ENCODE measurements around the gene TMEM30A.

DNA sequence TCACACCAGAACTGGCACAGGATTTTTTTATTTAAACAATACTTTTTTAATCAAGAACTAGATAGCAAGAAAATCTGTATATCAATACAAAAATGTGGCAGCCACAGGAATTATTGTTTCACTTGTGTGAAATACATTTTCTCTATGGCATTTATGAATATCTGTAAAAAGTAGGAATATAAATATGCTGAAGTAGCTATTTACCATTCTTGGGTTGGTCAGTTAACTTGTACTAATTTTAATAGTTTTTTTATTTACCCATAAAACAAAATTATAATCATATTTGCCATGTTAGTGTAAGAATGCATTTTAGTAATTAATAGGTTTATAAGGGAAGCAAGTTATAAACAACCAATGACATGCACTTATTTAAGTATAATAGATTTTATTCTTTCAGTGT, 31.4 kb upstream of the TMEM30A start:
- TF ChIP-seq ELF4 (IDR thresholded peaks at IDR 0.05) (no peak), SP1 (IDR thresholded peaks at IDR 0.05) (no peak), NFRKB (IDR thresholded peaks at IDR 0.05) (no peak), CTBP1 (IDR thresholded peaks at IDR 0.05; ENCODE audit: borderline replicate concordance) (no peak), TARDBP (IDR thresholded peaks at IDR 0.05) (no peak), L3MBTL2 (conservative IDR thresholded peaks at IDR 0.05) (no peak)
- TF ChIP-seq, protein P1, sequence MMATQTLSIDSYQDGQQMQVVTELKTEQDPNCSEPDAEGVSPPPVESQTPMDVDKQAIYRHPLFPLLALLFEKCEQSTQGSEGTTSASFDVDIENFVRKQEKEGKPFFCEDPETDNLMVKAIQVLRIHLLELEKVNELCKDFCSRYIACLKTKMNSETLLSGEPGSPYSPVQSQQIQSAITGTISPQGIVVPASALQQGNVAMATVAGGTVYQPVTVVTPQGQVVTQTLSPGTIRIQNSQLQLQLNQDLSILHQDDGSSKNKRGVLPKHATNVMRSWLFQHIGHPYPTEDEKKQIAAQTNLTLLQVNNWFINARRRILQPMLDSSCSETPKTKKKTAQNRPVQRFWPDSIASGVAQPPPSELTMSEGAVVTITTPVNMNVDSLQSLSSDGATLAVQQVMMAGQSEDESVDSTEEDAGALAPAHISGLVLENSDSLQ (IDR thresholded peaks at IDR 0.05) = no peak

All from HEK293T (cell line).